Neural progenitor cell (in vitro differentiated cells): ENCODE data around the gene C16orf86.

Experiments
- CTCF ChIP-seq: fragments of 200-600 bp; sonication (generic); IDR thresholded peaks from 2 replicates; pipeline ENCODE4 v1.5.1; 2017; ENCODE audit warnings: antibody characterized with exemption, mild to moderate bottlenecking
- EZH2 ChIP-seq: fragments of 200-600 bp; sonication (generic); IDR thresholded peaks from 2 replicates; pipeline ENCODE4 v1.6.1; 2017; ENCODE audit warnings: antibody characterized with exemption, mild to moderate bottlenecking, moderate library complexity
- EZH2phosphoT487 ChIP-seq: fragments of 200-600 bp; sonication (generic); IDR thresholded peaks from 2 replicates; pipeline ENCODE4 v1.6.1; 2017; ENCODE audit warnings: antibody characterized with exemption

DNA sequence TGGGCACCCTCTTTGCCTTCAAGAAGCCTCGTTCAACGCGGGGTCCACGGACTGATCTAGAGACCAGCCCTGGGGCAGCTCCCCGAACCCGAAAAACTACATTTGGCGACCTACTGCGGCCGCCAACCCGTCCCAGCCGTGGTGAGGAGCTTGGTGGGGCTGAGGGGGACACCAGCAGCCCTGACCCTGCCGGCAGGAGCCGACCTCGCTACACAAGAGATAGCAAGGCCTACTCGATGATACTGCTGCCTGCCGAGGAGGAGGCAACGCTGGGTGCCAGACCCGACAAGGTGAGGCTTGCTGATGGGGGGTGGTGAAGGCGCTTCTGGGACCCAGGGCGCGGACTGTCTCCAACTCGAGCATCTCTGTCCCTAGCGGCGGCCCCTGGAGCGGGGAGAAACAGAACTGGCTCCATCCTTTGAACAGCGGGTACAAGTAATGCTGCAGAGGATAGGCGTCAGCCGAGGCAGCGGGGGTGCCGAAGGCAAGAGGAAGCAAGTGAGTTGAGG lies 12.2 kb upstream of the C16orf86 start:
- TF ChIP-seq CTCF: no peak
- TF ChIP-seq EZH2: no peak
- no peak for TF ChIP-seq EZH2phosphoT487
